ENCODE results near the gene ARMH4.

Gene ARMH4

GRCh38 chr14:58145936-58146335 lies 6.1 kb downstream of the ARMH4 start:
- no peak overlapping the region for H3K4me3 ChIP-seq (ENCODE audit: low read length)
- no peak for TF ChIP-seq CTCF (conservative IDR thresholded peaks at IDR 0.05; ENCODE audit: low read depth, low read length)
- DNase-seq (ENCODE audit: low read depth), result no peak

- no peak for TF ChIP-seq CTCF (conservative IDR thresholded peaks at IDR 0.05; ENCODE audit: low read depth, low read length)
- no peak overlapping the region for H3K4me3 ChIP-seq (ENCODE audit: low read length)
- DNase-seq (ENCODE audit: low read depth), result no peak
These were observed 8.9 kb downstream of the ARMH4 start for GRCh38 chr14:58143106-58143505.

- DNase-seq (ENCODE audit: low read depth), result no peak
- TF ChIP-seq CTCF (conservative IDR thresholded peaks at IDR 0.05; ENCODE audit: low read depth, low read length), result no peak
These were observed 10.1 kb downstream of the ARMH4 start for GRCh38 chr14:58141893-58142292.

DNA sequence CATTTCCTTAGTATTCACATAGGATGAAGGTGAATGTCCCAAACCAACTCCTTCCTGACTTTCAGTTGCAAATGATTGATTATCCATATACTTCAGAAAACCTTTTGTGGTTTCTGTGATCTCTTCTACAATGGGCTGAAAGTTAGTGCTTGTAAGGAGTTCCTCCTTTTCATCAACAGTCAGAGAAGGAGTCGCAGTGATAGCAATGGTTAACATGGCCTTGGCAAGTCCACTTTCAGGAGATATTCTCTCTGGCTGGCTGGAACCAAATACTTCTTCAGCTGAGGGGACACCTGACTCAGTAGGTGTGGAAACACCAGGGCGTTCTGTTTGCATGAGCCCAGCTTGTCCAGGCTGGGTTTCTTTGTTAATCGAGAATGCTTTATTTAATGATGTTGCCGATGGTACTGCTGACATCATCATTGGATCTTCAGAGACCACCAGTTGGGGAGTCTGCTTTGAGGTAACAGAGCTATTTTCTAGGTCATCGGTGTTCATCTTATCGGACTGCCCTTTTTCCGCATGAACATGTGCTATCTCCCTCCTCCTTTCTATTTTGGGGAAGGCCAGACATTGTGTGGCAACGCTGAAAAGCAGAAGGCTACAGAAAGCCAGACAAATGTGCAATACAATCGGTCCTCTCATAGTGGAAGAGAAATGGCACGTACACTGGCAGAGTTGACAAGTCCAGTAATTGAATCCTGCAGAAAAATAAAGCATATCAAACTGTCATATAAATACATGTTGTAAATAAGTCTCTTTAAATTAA lies 13.1 kb downstream of the ARMH4 start:
- no peak overlapping the region for H3K4me3 ChIP-seq (ENCODE audit: low read length)
- no peak for DNase-seq (ENCODE audit: low read depth)
- no peak for TF ChIP-seq CTCF (conservative IDR thresholded peaks at IDR 0.05; ENCODE audit: low read depth, low read length)

More at GRCh38 chr14:58141893-58142292, 10.1 kb downstream of the ARMH4 start:
- H3K4me3 ChIP-seq (ENCODE audit: low read length), result no peak overlapping the region

DNA sequence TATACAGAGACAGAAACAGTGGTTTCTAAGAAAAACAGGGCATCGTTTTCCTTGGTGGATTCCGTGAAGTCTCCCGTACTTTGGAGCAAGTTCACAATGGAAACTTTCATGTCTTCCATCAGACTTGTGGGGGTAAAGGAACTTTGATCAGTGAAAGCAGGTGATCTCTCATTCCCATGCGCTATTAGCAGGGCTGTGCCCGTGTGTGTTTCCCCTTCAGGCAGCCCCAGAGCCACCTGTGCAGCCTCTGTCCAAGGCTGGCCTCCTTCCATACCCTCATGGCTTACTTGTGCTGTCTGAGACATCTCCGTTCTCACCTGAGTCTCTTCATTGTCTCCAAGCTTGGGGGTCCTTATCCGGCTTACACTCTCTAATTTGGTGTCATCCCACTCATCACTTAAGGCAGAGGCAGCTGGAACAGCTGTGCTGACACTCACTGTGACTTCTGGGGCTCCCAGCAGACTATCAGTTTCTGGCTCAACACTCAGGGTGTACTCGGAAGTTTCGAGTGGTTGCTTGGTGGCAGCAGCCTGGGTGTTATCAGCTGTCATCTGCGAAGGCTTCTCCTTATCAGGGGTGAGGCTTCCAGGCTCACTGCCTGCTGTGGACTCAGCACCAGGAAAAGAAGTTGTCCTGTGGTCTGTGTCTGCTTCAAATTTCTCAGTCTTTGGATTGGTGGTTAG lies 13.8 kb downstream of the ARMH4 start:
- no peak for DNase-seq (ENCODE audit: low read depth)
- H3K4me3 ChIP-seq (ENCODE audit: low read length), result no peak overlapping the region
- no peak for TF ChIP-seq CTCF (conservative IDR thresholded peaks at IDR 0.05; ENCODE audit: low read depth, low read length)

- TF ChIP-seq CTCF (conservative IDR thresholded peaks at IDR 0.05; ENCODE audit: low read depth, low read length), result no peak
- DNase-seq (ENCODE audit: low read depth), result no peak
- H3K4me3 ChIP-seq (ENCODE audit: low read length), result no peak overlapping the region
These were observed 18.3 kb downstream of the ARMH4 start for GRCh38 chr14:58133739-58134138.

DNA sequence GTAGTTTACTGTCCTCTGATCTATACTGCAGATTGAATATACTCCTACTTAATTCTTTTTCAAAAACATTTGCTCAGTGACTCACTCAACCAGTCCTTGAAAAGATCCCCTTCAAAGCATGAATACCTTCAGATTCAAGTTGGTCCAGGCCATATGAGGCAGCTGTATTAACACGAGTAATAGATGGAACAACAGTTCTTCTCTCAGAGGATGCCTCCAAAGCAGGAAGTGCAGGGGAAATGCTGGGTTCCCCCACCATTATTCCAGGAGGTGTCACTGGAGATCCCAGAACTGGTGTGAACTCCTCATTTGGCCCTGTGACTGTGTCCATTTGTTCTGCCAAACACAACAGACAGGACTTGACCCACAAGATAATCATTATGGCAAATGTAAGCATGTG lies 20.6 kb downstream of the ARMH4 start:
- no peak for TF ChIP-seq CTCF (conservative IDR thresholded peaks at IDR 0.05; ENCODE audit: low read depth, low read length)
- H3K4me3 ChIP-seq (ENCODE audit: low read length), result no peak overlapping the region
- no peak for DNase-seq (ENCODE audit: low read depth)
